Skin epidermis (tissue), 12 donors: ENCODE measurements around the gene PPM1E.

ENCODE experiments used
- H3K27ac ChIP-seq, 21 experiments: fragments of 200-600 bp; sonication (generic) in 11 of 21; one replicate each; pipeline ENCODE4 v1.5.0; 2020; ENCODE audit warnings: mild to moderate bottlenecking in 3 of 21, inconsistent platforms in 2 of 21, moderate library complexity in 2 of 21
- H3K4me3 ChIP-seq, 7 experiments: fragments of 200-600 bp; sonication (generic) in 2 of 7; one replicate each; pipeline ENCODE4 v1.5.0; 2020; ENCODE audit warnings: inconsistent platforms in 2 of 7, mild to moderate bottlenecking in 2 of 7, moderate library complexity in 1 of 7

The PPM1E gene

DNA sequence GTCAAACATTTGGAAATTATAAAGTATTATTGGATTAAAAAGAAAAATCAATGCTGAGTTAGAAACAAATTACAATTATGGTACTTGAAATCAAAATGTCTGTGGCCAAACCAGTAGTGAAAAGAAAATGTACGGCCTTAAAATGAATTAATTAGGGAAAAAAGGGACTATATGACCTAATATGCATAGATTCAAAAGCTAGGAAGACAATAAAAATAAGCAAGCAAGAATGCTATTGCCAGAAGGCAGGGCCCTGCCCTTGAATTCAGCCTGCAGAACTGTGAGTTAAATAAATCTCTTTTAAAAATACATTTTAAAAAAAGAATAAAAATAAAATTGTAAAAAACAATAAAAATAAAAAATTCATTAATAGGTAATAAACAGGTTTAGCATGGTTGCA, 262.4 kb downstream of the PPM1E start:
- no peak overlapping the region for H3K4me3 ChIP-seq
- no peak overlapping the region for H3K27ac ChIP-seq

DNA sequence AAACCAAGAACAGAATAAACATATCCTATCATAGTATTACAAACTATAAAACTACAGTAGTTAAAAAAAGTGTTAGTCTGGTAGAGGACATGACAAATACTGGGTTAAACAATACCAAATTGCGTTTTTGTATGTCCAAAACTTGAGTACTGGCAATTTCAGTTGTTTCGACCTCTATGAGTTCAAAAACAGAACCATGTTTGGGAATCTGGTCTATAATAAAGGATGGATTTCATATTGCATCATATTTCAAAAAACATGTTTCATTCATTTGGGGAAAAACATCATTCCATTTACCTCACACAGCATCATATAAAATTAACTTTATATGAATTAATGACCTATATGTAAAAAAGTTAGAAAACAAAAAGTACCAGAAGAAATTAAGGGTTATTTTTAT, 269.3 kb downstream of the PPM1E start:
- H3K4me3 ChIP-seq = no peak overlapping the region
- no peak overlapping the region for H3K27ac ChIP-seq

DNA sequence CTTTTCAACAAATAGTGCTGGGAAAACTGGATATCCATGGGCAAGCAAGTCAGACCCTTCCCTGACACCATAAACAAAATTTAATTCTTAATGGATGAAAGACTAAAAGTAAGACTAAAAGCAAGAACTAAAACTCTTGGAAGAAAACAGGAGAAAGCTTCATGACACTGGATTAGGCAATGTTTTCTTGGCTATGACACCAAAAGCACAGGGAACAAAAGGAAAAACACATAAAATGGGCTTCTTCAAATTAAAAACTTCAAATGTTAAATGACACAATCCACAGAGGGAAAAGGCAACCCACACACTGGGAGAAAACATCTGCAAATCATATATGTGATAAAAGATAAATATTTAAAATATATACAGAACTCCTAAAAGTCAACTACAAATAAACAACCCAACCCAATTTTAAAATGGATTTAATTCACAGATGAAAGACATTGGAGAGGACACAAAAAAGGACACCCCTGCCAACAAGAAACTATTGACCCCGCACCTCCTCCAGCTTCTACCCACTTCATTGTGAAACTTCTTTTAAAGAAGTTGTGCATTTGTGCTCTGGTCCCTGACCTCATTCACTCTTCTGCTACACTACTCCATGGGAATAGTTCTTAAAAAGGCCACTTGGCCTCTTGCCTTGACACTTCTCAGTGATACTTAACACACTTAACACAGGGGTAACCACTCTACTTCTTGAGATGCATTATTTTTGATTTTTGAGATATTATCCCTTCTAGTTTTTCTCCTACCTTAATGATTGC, 270.7 kb downstream of the PPM1E start:
- H3K4me3 ChIP-seq = no peak overlapping the region
- H3K27ac ChIP-seq = no peak overlapping the region

DNA sequence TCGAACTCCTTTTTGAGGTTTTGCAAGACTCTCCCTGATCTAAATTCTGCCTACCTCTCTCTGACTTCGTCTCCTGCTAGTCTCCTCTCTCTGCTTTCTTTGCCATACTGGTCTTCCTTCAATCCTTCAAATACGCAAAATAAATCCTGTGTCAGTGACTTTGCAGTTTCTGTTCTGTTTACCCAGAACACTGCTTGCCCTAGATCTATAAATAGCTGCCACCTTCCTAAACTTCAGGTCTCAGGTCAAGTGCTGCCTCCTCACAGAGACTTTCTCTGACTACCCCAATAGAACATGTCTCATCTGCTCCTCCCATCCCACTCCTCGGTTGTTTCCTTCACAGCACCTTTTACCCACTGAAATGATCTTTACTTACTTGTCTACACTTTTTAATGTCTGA, 272.1 kb downstream of the PPM1E start:
- Histone ChIP-seq H3K27ac (no peak overlapping the region), H3K4me3 (no peak overlapping the region)

DNA sequence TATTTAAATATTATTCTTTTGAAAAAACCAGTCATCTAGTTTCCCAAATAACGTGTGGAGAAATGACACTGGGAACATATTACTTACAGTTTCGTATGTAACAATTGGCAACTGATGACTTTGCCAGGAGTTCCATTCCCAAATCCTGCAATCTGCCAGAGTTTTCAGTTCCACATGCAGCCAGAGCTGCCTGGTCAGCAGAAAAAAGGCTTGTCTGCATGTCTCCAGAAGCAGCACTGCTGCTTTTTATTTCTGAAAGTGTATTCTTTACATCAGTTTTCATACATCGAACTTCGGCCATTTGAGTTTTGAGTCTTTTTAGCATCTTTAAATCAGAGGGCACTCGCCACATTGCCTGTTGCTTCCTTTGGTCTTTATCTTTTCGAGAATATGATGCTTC, 272.7 kb downstream of the PPM1E start:
- Histone ChIP-seq H3K27ac (no peak overlapping the region), H3K4me3 (no peak overlapping the region)

DNA sequence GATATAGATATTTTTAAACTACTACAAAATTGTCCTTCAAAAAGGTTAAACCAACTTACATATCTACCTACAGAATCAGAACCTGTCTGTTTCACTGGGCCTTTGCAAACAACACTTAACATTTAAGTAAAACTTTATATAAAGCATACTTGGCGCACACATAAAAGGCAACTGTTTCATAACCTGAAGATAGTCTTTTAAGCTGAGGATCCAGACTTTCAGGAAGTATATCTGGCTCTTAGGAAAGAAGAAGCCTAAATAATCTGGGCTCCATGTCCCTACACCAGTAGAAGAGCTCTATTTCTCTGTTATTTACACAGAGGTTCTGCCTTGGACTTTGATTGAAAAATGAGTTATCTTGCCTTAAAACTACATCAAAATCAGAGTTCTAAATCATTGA, 275.2 kb downstream of the PPM1E start:
- H3K27ac ChIP-seq = no peak overlapping the region
- no peak overlapping the region for H3K4me3 ChIP-seq
